HG02678 (cell line): Measurements from ENCODE around the gene ZSWIM5.

Source experiments
- ATAC-seq: cut with Tn5 transposase; IDR thresholded peaks from one replicate; pipeline ENCODE4 v1.9.1; 2021; ENCODE audit warnings: mild to moderate bottlenecking, moderate library complexity; ENCODE audit not compliant: unreplicated experiment

ZSWIM5 gene

DNA sequence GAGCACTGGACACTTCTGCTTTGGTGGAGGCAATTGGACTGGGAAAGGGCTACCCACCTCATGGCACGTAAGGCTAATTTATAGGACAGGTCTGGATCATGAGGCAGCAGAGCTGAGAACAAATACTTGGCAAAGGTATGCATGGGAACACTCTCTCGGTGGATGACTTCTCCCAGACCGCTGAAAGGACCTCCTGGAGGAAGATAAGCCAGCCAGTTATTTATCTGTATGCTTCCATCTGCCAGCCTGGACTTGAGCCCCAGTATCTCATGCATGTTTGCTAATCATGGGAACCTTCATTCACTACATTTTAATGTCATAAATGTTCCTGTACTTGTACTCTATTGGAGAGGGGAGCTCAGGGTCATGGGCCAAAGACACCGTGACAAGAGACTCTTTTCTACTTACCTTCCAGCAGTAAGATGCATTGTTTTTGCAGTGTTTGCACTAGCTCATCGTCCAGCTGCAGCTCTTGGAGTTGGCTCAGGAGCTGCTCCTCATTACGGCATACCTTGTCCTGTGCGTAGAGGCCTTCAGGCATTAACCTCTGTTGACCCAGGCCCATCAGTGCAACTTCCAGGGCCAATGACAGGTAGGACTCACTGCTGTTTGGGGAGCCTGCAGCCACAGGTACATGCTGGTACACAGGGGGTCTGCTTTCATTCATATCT is 170.6 kb downstream of the ZSWIM5 start:
- no peak for ATAC-seq

DNA sequence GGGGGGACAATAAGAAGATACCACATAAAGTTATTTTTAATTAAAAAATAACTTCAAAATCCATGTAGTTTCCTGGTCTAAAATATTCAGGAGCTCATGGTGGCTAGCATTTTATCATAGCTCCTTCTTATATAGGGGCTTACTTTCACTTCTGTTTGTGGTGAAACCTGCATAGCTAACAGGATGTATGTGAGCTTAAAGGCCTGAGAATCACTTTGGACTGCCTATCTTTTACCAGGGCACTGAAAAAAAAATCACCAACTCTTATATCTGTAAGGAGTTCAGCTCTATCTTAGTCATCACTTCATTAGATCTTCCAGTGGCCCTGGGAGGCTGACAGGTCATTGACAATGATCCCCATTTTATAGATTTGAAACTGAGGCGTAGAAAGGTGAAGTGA is 173.0 kb downstream of the ZSWIM5 start:
- ATAC-seq = no peak

DNA sequence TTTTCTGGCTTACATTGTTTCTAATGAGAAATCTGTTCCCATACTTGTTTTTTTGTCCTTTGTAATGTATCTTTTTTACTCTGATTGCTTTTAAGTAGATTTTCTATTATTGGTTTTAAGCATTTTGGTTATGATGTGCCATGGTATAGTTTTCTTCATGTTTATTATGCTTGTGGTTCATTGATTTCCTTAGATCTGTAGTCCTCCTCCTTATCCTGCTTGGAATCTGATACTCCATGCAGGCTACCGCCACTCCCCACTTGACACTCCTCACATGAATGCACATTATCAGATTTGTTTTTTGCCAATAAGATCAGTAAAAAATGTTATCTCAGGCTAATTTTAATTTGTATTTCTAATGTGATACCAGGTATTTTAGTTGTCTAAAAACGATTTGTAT is 173.6 kb downstream of the ZSWIM5 start:
- no peak for ATAC-seq

DNA sequence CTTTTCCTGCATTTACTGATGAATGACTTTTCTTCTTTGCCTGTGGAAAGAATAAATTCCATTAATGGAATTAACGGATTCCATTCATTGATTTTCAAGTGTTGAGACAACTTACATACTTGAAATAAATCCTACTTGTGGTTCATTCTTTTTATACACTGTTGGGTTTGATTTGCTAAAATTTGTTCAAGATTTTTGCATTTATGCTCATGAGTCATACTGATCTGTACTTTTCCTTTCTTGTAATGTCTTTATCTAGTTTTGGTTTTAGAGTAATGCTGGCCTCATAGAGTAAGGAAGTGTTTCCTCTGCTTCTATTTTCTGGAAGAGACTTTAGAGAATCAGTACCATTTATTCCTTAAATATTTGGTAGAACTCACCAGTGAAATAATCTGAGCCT is 180.0 kb downstream of the ZSWIM5 start:
- ATAC-seq = no peak

DNA sequence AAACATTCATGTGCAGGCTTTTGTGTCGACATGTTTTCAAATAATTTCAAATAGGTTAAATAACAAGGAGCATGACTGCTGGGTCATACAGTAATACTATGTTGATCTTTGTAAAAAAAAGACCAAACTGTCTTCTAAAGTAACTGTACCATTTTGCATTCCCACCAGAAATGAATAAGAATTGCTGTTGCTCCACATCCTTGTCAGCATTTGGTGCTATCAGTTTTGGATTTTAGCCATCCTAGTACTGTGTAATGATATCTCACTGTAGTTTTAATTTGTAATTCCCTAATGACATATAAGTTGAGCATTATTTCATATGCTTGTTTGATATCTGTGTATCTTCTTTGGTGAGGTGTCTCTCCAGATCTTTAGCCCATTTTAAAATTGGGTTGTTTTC is 182.7 kb downstream of the ZSWIM5 start:
- ATAC-seq = no peak

DNA sequence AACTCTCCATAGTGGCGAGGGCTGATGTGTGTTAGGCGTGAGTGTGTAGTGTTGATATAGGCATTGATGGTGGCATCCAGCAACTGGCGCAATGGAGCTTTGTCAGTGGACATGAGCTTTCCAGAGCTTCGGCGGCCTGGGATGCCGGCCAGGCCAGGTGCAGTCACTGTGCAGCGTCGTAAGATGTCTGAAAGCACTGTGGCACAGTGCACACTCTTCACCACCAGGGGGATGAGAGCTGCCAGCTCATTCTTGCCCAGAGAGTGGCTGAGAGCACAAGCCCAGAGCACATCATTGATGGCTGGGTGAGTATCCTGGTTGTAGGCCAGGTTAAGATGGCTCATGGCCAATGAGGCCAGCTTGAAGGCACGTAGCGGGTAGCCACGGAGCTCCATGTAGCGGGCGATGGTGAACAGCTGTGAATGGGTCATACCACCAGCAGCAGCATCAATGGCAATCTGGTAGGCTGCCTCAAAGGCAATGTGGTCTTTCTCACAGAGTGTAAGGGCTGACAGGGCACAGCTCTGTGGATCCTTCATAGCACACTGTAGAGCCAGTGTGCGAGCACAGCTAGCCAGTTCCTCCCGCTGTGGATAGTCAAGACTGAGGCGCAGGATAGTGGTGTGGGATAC is 187.7 kb downstream of the ZSWIM5 start:
- ATAC-seq = peak; percentile 62

DNA sequence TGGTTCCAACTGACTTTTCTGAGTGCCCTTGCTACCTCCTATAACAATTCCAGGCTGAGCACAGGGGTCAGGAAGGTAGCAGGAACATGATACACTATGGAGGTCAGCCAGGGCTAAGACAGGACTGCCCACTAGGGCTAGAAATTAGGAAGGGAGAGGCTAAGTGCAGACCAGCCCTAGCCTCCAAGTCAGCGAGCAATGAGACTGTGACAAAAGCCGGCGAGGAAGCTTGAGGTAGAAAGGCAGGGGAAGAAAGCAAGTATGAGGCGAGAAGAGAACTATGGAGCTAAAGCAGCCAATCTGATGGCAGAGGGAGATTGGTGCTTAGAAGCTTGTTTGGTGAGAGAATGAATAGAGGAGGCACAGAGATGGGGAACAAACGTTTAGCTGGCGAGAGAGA is 189.6 kb downstream of the ZSWIM5 start:
- no peak for ATAC-seq

DNA sequence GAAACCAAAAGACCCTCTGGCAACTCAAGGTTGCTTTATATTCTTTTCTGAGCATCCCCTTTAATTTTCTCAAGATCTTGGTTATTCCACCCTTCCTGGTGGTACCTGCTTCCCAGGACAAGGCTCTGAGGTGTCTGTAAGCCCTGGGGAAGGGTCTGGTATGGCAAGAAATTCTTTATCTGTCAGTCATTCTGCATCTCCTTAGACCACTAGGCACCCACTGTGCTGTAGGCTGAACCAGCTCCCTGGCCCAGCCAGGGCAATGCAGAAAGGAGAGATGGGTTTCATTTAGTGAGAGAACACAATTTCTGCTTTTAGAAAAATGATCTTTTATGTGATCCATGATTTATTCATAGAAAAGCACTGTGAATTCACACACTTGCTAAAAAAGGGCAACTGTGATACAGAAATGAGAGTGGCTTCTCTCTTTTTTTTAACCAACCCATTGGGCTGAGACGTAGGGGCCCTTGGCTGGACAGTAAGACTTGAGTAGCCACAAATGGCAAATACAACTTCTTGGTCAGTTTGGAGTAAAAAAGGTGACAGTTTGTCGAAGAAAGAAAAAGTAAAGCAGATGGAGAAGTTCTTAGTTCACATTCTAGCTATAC is 190.2 kb downstream of the ZSWIM5 start:
- ATAC-seq = no peak

DNA sequence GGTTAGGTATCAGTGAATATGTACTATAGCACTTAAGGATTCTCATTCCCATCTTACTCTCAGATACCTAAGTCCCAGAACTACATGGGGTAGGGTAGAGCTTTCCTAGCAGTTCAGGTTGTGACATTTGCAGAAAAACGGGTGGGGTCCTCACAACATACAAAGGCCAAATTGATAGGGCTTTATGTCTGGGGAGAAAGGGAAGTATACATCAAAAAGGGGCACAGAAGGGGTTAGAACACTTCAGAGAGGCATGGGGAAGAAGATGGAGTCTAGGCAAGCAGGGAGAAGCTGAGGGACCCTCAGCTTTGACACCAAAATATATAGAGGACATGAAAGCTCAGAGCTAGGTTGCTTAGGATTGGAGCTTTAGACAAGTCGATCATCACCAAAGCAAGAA is 190.7 kb downstream of the ZSWIM5 start:
- ATAC-seq = no peak

DNA sequence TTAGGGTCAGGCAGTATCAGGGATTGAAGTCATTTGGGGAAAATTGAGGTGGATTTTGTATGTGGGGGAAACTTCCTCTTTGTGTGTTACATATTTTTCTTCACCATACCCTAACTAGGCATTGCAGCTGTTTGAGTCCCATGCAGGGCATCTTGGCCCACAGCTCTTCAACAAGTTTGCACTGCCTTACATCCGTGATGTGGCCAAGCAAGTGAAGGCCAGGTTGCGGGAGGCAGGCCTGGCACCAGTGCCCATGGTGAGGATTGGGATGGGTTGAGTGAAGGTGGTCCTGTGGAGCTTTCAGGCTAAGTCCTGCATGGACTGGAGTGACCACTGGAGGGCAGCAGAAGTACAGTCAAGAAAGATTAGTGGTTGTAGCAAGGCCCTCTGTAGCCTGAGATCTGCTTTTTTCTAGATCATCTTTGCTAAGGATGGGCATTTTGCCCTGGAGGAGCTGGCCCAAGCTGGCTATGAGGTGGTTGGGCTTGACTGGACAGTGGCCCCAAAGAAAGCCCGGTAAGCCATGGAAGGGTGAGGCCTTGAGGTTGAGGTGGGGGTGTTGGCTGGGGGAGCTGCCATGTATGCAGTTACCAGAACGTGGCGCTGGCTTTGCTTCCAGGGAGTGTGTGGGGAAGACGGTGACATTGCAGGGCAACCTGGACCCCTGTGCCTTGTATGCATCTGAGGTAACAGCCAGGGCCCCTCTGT is 191.9 kb downstream of the ZSWIM5 start:
- no peak for ATAC-seq

DNA sequence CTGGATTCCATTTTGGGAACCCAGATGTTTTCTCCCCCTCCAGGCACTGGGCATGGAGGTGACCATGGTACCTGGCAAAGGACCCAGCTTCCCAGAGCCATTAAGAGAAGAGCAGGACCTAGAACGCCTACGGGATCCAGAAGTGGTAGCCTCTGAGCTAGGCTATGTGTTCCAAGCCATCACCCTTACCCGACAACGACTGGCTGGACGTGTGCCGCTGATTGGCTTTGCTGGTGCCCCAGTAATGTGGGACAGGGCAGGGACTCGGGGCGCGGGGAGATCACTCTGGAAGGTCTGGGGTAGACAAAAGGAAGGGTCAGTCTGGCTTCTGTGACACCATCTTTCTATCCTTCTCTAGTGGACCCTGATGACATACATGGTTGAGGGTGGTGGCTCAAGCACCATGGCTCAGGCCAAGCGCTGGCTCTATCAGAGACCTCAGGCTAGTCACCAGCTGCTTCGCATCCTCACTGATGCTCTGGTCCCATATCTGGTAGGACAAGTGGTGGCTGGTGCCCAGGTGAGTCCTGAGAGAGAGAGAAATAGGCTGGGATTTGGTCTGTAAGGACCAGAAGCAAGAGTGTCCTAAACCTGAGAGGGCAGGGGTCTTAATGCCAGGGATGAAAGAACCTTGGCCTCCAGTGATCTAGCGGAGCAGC is 192.7 kb downstream of the ZSWIM5 start:
- no peak for ATAC-seq

DNA sequence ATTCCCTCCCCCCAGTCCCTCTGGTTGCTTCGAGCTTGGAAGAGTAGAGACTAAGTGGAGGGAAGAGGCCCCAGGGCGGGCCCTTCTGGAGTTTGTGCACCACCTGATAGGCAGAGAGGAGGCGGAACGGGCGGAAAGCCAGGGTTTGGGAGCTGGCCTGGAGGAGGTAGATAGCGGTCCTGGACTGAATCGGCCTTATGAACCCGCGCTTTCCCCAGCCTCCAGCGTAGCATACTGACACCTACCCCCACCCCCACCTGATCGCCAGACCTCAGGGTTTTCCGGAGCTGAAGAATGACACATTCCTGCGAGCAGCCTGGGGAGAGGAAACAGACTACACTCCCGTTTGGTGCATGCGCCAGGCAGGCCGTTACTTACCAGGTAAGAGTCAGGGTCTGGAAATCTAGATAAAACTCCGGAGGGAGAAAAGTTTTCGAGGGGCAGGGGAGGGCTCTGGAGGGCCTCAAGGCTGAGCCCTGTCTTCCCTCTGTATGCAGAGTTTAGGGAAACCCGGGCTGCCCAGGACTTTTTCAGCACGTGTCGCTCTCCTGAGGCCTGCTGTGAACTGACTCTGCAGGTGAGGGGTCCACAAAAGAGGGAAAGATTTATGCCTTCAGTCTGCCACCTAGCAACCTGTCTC is 193.6 kb downstream of the ZSWIM5 start:
- no peak for ATAC-seq

DNA sequence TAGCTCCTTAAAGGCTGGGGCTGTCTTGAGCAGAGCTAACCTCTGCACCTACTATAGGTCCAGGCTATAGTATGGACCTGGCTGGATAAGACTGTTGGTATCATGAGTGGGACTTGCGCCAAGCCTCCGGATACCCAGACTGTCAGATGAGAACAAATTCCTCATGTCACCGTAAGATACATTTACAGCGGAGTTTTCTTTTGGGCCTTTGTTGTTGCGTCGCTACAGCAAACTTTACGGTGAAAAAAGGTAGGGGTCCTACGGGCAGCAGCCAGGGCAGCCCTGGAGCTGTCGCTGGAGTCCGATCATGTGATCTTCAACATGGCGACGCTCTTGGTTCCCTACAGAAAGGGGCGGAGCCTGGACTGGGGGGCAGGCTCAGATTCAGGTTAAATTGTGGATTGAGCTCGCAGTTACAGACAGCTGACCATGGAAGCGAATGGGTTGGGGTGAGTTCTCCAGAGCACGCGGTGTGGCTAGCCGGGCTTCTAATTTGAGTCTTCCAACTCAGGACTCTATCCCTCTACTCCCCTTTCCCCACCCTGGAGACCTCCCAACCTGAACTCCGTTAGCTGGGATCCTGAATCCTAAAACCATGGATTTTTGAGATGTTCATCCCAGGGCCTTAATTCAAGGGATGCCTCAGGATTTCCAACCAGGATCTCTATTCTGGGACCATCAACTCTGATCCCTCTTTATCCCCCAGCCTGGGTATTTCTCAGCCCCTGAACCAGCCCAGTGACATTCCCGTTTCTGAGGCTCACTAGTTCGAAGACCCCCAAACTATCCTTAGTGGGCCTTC is 194.4 kb downstream of the ZSWIM5 start, which contains the start of gene UROD:
Gene UROD (plus strand): TSS at position 418 of the 802 bp plus-strand sequence. CDS start 12 bp downstream, at position 430.
- peak; percentile 70 for ATAC-seq

DNA sequence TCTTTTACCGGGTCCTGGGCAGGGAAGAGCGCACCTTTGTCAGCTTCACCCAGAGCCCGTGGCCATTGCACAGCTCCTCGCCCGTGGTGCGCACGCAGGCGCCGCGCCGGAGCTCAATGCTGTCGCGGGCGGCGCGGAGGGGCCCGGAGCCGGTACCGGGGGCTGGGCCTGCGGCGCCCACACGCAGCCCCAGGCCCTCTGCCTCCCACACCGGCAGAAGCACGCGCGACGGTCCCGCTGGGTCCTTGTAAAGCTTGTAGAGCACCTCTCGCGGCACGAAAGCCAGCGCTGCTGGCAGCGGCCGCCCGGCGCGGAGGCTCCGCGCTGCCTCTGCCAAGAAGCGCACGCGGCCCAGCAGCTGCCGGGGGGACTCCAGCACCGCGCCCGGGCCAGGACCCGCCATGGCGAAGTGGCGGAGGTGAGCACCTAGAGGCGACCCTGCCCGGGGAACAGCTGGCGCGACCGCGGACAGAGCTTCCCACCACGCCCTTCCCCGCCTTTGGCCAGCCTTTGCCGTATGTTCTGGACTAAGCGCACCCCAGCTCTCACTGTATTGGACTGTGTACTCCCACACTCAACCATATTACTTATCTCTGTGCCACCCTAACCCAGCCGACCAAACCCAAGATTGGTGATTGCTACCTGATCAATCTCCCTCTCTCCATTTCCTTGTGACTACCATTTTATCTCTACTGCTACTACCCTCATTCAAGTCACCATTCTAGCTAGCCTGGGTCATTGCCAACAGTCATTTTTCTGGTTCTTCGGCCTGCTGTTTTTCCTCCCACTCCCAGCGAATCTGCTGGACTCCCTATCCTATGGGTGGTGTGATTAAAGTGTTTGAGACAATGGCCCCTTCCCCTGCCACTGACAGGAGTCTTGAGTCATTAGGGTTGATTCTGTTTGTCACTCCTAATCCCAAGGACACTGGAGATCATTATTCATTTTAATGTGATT is 195.3 kb downstream of the ZSWIM5 start, which contains the start of gene HECTD3:
Gene HECTD3 (minus strand): TSS at position 470 of the 957 bp plus-strand sequence. CDS start 67 bp downstream, at position 403.
- peak; percentile 80 for ATAC-seq

DNA sequence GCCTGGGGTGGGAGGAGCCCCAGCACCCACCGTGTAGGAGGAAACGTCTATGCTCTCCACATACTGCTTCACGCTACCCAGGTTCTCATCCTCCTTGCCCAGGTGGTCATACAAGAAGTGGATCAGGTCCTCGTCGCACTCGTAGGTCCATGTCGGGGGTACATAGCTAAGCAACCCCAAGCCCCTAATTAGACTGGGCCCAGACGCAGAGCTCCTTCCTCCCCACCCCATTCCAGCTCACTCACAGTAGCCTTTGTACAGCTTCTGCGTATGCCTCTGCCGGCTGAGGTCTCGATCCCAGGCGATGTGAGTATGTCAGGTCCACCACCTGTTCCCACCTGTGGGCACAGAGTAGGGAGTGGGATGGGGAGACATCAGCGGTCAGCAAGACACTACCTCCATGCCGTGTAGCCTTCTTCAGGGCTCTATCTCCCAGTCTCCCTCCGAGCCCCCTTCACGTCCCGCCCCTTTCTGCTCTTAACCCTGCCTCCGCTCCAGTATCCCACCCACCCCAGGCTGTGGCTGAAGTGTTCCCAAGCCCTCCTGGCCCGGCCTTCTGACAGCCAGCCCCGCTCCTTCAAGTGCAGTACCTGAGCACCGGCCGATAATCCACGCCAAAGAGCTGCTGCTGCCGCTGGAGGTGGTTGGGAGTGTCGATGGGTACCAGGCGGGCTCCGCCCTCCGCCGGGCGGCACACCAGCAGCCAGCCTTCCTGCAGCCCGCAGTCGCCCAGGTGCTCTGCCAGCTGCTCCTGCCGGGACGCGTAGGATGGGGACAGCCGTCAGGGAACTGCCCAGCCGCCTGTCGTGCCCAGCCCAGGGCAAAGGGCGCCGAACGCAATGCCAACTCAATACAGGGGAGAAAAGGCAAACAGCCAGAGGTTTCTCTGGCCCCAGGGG is 196.2 kb downstream of the ZSWIM5 start:
- no peak for ATAC-seq

DNA sequence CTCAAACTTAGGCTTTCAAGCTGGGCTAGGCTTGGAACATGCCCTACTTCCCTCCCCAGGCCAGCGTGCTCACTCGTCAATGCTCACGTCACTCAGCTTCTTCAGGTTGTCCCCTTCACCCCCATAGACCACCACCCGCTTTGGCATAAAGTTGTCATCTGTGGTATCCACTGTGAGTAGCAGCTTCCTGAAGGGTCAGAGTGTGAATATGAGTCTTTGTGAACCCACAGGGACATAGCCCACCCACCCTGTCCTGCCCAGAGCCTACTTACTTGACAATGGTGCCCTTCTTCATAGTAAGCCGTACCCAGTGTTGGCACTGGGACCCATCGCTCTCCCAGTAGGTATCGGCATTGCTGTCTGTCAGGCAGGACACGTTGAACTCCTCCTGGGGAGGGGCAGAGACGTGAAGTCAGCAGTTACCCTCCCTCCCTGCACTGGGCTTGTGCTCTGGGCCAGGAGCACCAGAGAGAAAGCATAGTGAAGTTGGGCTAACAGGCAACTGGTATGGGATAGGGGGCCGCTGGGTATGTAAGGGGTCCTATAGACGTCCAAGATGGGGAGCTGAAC is 197.0 kb downstream of the ZSWIM5 start:
- no peak for ATAC-seq

DNA sequence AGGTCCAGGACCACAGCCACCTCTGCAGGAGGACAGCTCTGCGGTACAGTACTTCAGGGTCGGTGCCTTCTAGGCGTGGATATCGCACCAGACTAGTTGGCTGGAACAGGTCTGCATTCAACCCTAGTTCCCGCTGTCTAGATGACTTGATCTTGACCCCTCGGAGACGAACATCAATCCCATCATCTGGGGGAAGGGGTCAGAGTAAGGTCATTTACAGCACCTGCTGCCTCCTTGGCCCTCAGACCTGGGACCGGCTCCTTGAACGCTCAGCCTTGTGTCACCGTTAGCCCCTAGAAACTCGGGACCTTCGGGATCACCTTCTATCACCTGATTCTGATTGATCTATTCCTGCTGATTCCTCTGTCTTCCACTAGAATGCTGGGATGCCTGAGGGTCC is 197.9 kb downstream of the ZSWIM5 start:
- ATAC-seq = no peak
